H1 (cell line): ENCODE data around the gene CEP95. TPM values are rescaled to one million over a fixed set of nuclear protein-coding genes. Genes with fewer than 3 reads are reported as not detected.

Experiments used
- BCL11A ChIP-seq, 2 experiments: IDR thresholded peaks; one replicate each; pipeline ENCODE4 v1.6.1; 2011; ENCODE audit warnings: low read depth in 2 of 2, low read length in 2 of 2, mild to moderate bottlenecking in 2 of 2
- CEBPB ChIP-seq: IDR thresholded peaks from 2 replicates; pipeline ENCODE4 v1.6.1; 2012; ENCODE audit warnings: low read depth, low read length
- JUND ChIP-seq: IDR thresholded peaks from 2 replicates; pipeline ENCODE4 v1.6.1; 2011; ENCODE audit warnings: mild to moderate bottlenecking, improper control_type of control experiment, low read length
- MAFK ChIP-seq: IDR thresholded peaks from 2 replicates; pipeline ENCODE4 v1.6.1; 2012; ENCODE audit warnings: low read depth, mild to moderate bottlenecking, improper control_type of control experiment, low read length
- RNF2 ChIP-seq: fragments of 200-900, 300-1000 bp; sonication (generic); IDR thresholded peaks from 2 replicates; pipeline ENCODE4 v1.7.1; 2016; ENCODE audit warnings: borderline replicate concordance, low read depth, mild to moderate bottlenecking, antibody characterized with exemption, low read length; ENCODE audit not compliant: poor library complexity, severe bottlenecking; ENCODE audit errors: missing control alignments
- YY1 ChIP-seq: IDR thresholded peaks from 2 replicates; pipeline ENCODE4 v1.6.1; 2011; ENCODE audit warnings: low read depth, mild to moderate bottlenecking, low read length
- polyA plus RNA-seq, 7 experiments: library from polyadenylated mRNA; depleted of rRNA in 3 of 7; stranded (reverse) in 5 of 7; unstranded in 2 of 7; fragments of >200 nt in 5 of 7; fragments of 200-250 nt in 2 of 7; gene quantifications; 1 replicate in 5 of 7; 2 replicates in 1 of 7; 4 replicates in 1 of 7; pipeline versions ENCODE4 v1.2.1 to v1.2.3, GENCODE V29; 2011 to 2013; ENCODE audit warnings: missing spikeins in 2 of 7, mixed read lengths in 2 of 7
- total RNA-seq: library from RNA; stranded (reverse); fragmentation: NEBNext Ultra II Directional; extraction: Animal tissue kit (Norgen Biotek cat#: 25700); gene quantifications from 2 replicates; pipeline ENCODE4 v1.2.1, GENCODE V29; 2021

CEP95 gene
- total and polyA plus RNA-seq, 2 of the 8 experiments (the other 6 are each of a cell fraction or from before 2014, with no cell fraction given), result 22.3 to 51.5 TPM

- no peak for TF ChIP-seq YY1
- TF ChIP-seq MAFK, result no peak
- no peak for TF ChIP-seq BCL11A (IDR thresholded peaks at IDR 0.05; ENCODE audit: low read depth in 2 of 2, low read length in 2 of 2)
- no peak for TF ChIP-seq RNF2
- no peak for TF ChIP-seq JUND
- no peak for TF ChIP-seq CEBPB
Measured at GRCh38 chr17:64484380-64484779, 22.4 kb upstream of the CEP95 start (continued).
